Right lung (tissue), 5 donors: Measurements from ENCODE around the gene SYT15. TPM values are rescaled to one million over a fixed set of nuclear protein-coding genes. Genes with fewer than 3 reads are reported as not detected.
"Not testable (repeated sequence)": the region's sequence is repeated elsewhere in the genome, so short reads cannot be mapped to it uniquely, and the experiment has no call there.

Experiments used
- DNase-seq, 2 donors: peaks; one replicate each; pipeline ENCODE4 v3.0.0-alpha.2; 2013
- polyA plus RNA-seq, 5 donors: library from polyadenylated mRNA; unstranded; fragments of 120-200 nt; gene quantifications; one replicate each; pipeline versions ENCODE4 v1.2.1 to v1.2.3, GENCODE V29; 2013; ENCODE audit warnings: inconsistent platforms in 1 of 5, low replicate concordance in 1 of 5; ENCODE audit not compliant: insufficient read length in 5 of 5, insufficient read depth in 1 of 5

SYT15 gene
- polyA plus RNA-seq, 5 donors: 20.1 to 29.0 (median 26.5) TPM

- not testable (repeated sequence) for DNase-seq
These were observed 6.3 kb downstream of the SYT15 start for GRCh38 chr10:46585246-46585645.

DNA sequence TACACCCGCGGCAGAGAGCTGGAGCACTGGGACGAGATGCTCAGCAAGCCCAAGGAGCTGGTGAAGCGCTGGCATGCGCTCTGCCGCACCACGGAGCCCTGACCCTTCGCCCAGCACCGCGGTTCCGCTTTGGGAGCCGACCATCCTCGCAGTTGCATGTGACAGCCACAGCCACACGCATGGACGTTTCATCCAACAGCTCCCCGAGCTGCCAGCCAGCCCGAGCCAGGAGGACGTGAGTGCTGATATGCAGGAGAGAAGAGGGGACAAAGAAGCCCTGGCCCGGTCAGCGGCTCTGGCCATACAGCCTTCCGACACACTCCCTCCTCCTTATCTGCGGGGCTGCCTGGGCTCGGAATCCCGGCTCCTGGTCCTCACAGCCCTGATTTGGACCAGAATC, 8.6 kb downstream of the SYT15 start:
- not testable (repeated sequence) for DNase-seq

- DNase-seq: not testable (repeated sequence)
These were observed 9.3 kb downstream of the SYT15 start for GRCh38 chr10:46588221-46588620.

DNA sequence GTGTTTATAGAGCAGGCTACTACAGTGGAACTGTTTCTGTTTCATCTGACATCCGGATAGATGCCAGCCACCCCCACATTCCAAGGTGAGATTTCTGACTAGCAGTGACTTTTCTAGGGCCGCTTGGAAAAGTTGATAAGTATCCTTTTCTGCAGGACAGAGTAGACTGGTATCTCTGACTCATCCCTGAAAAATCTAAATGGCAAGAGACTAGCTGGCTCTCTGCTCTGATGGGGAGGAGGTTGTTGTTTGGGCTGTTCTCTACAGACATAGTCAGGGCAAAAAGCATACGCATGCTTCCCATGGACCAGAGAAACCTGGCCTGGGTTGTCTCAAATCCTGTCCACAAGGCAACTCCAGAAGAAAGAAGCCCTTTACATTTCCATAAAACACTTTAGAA, 10.7 kb downstream of the SYT15 start:
- DNase-seq: not testable (repeated sequence)

DNA sequence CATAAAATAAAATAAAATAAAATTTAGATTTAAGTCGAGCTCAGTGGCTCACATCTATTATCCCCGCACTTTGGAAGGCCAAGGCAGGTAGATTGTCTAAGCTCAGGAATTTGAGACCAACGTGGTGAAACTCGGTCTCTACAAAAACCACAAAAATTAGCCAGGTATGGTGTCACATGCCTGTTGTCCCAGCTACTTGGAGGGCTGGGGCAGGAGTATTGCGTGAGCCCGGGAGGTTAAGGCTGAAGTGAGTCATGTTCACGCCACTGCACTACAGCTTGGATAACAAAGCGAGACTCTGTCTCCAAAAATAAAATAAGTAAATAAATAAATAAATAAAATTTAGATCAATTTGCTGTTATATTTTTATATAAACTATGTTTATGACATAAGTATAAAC, 12.1 kb downstream of the SYT15 start:
- not testable (repeated sequence) for DNase-seq

DNA sequence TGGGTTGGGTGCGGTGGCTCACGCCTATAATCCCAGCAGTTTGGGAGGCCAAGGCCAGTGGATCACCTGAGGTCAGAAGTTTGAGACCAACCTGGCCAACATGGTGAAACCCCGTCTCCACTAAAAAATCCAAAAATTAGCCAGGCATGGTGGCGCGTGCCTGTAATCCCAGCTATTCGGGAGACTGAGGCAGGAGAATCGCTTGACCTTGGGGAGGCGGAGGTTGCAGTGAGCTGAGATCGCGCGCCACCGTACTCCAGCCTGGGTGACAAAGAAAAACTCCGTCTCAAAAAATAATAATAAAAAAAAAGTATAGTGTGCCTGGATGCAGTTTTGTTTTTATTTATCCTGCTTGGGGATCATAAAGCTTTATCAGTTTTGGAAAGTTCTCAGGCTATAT, 14.4 kb downstream of the SYT15 start:
- DNase-seq: not testable (repeated sequence)

DNA sequence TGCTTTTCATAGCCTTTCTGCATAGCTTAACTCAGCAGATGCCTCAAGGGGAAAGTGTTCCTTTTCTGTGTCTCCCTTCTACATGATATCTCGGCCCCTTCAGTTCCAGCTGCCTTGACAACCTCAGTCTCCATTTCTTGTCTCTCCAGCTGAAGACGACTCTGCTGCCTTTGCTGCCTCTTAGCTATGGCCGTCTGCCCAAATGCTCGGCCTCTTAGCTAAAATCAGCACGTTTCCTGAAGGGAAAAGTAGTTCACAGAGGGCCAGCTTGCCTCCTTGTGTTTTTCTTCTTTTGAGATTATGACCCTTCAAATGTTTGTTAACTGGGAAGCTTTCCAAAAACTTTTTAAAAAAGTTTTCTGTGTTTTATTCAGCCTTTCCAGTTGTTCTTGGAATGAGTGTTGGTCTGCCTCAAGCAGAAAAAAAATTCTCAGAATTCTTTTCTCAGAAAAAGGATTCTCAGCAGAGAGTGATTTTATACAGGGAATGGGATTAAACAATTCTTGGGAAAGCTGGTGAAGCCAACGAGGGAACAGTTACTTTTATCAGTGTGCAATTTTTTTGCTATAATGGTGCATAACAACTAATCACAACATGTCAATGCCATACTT, 15.6 kb downstream of the SYT15 start:
- DNase-seq: not testable (repeated sequence)

DNA sequence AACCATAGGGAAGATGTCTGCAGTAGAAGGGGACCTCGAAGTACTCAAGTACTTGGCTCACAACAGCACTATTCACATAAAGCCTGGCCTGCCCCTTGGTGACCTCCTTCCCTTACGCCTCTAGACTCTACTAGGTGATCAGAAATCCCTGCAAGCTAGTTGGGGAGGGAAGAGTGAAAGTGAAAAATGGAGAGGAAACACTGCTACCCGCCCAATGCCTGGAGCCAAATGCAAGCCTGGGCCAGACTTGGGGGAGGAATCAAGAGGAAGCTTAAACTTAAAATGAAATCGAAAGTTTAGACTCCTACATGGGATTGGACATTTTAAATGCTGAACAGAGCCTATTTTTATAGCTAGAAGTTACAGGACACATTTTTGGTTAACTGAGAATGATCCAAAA, 17.6 kb downstream of the SYT15 start:
- DNase-seq: not testable (repeated sequence)

DNA sequence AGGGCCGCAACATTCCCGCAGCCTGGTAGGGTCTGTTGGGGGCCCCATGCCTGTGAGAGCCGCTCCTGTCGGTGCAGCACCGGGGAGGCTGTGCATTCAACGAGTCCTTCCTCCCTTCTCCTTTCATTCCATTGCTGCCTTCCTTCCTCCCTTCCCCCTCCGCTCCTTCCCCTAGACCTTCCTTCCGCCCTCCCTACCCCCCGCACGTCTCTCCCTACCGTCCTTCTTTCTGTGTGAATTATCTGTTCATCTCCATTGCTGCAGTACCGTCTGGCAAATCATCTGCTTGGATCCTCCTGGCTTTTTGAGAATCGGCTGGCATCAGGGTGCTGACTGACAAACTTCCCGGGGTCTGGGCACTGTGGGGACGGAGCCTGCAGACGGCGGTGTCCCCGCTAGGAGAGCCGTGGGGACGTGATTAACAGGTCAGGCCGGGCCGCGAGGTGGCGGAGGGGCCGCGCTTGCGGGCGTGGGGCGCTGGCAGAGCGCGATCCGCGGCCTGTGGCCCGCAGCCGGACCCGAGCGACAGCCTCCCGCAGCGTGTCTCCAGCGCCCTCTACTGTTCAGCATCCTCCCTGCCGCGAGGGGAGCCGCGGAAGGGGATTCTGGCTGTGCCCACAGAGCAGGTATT, 18.8 kb downstream of the SYT15 start:
- not testable (repeated sequence) for DNase-seq

DNA sequence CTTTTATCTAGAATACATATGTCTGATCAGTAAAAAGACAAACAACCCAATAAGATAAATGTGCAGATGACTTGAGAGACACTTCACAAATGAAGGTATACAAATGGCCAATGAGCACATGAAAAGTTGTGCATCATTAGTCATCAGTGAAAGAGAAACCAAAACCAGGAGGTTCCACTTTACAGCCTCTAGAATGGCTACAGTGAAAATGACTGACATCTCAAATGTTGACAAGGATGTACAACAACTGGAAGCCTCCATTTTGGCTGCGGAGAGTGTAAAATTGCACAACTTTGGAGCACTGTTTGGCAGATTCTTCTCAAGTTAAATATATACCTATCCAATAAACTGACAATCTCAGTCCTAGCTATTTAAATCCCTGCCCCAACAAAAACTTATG, 21.6 kb downstream of the SYT15 start:
- not testable (repeated sequence) for DNase-seq

DNA sequence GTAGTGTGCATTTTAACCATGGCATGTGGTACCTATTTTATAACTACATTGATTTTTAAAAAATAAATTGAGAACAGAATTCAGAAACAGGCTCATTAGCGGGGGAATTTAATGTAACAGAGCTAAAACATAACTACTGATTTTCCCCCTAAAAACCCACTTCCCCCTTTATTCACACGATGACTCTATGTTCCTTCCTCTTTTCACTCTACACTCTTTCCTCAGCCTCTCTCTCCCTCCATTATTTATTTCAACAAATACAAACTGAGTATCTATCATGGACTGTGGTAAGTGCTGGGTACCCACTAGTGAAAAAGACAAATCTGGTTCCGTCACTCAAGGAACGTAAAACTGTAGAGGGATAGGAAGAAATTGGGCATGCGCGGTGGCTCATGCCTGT, 36.6 kb downstream of the SYT15 start:
- not testable (repeated sequence) for DNase-seq

GRCh38 chr10:46616227-46616626, 37.3 kb downstream of the SYT15 start:
- DNase-seq: not testable (repeated sequence)

DNA sequence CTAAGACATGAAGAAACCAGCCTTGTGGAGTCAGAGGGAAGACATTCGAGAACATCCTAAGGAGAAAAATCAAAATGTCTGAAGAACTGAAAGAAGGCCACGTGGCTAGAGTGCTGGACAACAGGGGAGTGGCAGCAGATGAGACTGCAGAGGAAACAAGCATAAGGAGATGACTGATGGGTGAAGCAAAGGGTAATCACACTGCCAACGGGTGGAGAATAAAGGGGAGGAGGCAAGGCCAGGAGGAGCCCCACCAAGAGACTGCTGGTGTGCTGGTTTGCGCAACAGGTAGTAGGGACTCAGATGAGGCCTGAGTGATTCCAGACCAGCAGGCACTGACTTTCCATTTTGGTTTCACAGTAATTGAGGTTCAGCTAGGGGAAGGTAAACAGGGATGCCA, 38.2 kb downstream of the SYT15 start:
- not testable (repeated sequence) for DNase-seq

DNA sequence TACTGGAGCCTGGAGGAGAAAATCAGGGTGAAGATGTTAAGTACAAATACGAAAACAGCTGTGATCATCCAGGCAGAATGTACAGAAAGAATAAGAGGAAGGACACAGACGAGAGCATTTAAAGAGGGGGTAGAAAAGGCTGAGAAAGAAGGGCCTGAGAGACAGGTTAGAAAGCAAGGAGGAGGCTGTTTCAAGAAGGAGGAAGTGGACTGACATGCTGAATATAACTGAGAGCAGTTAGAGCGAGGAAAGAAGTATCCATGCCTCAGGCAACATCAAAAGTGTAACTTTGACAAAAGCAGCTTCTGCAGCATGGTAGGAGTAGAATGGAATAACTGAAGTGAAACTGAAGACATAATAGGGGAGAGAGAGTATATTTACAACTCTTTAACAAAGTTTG, 39.0 kb downstream of the SYT15 start:
- not testable (repeated sequence) for DNase-seq

GRCh38 chr10:46623899-46624654, 45.1 kb downstream of the SYT15 start:
- not testable (repeated sequence) for DNase-seq

DNA sequence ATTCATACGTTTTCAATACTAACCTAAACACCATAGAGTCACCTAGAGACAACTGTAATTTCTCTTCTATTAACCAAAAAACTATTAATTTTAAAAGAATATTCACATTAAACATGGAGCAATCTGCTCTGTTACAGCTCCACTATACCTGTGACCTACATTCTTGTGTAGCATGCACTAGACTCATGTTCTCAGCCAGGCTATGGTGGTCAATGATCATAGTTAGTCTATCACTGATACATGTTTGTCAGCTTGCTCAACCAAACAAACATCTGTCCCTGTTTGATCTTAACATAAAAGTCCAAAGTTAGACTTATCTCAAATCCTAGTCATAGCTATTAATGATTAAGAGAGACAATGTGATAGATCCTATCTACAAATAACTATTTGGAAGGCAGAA, 50.9 kb downstream of the SYT15 start:
- DNase-seq: not testable (repeated sequence)

GRCh38 chr10:46630816-46631215, 51.9 kb downstream of the SYT15 start:
- DNase-seq: not testable (repeated sequence)

- not testable (repeated sequence) for DNase-seq
These were observed 52.8 kb downstream of the SYT15 start for GRCh38 chr10:46631683-46632082.

DNA sequence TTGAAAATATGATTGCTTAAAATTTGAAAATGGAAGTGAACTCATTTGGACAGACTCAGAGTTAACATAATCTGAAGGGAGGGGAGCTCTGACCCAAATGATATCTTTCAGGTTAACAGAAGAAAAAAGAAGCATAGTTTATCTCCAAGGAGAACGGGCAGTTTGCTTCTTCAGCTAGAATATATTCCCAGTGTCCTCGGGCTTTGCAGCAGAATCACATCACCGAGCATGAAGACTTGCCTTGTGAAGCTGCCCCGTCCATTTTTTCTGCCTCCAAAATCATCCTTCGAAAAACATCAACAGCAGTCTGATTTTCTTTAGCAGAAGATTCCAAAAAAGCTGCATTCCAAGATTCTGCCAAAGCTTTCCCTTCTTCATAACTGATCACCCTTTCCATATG, 55.8 kb downstream of the SYT15 start:
- DNase-seq: not testable (repeated sequence)

DNA sequence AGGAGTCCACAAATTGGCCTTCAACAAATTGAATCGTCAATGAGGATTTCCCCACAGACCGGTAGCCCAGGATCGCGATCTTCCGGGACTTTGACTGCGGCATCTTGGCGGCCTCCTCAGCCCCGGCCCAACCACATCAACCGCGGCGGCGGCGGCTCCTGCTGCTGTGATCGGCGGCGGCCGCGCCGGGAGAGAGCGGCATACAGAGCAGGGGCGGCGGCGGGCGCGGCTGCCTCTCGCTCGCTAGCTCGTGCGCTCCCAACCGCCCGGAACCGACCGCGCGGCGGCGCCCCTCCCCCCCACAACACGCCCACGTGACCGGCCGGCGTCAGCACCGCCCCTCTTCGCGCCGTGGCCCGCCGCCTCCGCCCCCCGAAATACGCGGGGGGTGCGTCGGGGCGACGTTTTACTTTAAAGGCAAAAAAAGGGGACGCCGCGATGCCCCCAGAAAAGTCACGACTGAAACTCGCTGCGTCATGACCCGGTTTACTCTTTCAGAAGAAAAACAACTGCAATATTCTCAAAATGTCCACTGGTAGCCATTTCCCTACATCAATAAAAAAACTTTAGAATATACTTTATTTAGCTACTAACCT, 56.5 kb downstream of the SYT15 start:
- DNase-seq: not testable (repeated sequence)

- not testable (repeated sequence) for DNase-seq
These were observed 61.1 kb downstream of the SYT15 start for GRCh38 chr10:46640005-46640404.
